KOPT-K1 (cell line): Measurements from ENCODE around the gene HLA-A.
"Not testable (repeated sequence)": the region's sequence is repeated elsewhere in the genome, so short reads cannot be mapped to it uniquely, and the experiment has no call there.

ENCODE experiments used
- H3K27ac ChIP-seq: fragments of 200-600 bp; sonication (generic); 2 replicates; pipeline ENCODE4 v1.5.1; 2016; ENCODE audit warnings: antibody characterized with exemption, mild to moderate bottlenecking, low read depth, low read length; ENCODE audit not compliant: poor library complexity, severe bottlenecking
- H3K36me3 ChIP-seq: fragments of 200-600 bp; sonication (generic); 2 replicates; pipeline ENCODE4 v1.5.1; 2017; ENCODE audit warnings: antibody characterized with exemption, mild to moderate bottlenecking, low read length, moderate library complexity; ENCODE audit not compliant: insufficient read depth
- H3K9me3 ChIP-seq: fragments of 200-600 bp; sonication (generic); 2 replicates; pipeline ENCODE4 v1.5.1; 2017; ENCODE audit warnings: antibody characterized with exemption, low read length, mild to moderate bottlenecking; ENCODE audit not compliant: insufficient read depth, poor library complexity, severe bottlenecking

Gene HLA-A

DNA sequence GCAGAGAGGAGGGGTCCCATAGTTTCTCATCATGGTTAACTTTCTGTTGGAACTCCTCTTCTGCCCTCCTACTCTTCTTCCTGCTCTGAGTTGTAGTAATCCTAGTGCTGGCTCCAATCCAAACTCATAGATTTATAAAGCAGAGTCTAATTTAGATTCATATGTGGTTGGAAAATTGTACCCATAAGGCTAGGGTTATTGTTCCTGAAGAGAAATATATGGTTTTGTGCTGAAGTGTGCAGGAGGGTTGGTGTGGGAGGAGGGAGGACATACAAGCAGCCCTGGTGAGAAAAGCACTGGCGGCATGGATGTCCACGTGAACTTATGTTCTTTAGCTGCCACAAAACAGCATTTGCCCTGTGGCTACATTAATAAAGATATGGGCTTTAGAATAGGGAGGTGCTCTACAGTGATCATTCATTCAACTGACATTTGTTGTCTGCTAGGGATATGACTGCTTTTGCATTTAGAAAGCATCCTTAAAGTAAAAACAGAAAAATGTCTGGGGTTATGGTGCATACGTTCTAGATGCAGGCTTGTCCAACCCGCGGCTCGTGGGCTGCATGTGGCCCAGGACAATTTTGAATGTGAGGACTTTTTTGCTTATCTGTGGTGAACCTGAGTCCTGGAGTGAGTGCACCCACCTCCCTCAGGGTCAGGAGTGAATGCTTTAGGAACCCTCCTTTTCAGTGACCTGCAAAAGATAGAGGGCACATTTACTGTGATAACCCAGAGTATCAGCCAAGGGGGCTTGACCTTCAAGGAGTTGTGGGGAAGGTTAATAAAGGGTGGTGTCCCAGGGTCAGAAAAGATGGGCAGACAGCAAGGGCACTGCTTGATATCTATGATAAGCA, 4.1 kb downstream of the HLA-A start:
- Histone ChIP-seq H3K9me3 (no peaks in the 10 kb centered on the region), H3K36me3 (peaks cover 57% of the 10 kb centered on the region), H3K27ac (no peak overlapping the region)

DNA sequence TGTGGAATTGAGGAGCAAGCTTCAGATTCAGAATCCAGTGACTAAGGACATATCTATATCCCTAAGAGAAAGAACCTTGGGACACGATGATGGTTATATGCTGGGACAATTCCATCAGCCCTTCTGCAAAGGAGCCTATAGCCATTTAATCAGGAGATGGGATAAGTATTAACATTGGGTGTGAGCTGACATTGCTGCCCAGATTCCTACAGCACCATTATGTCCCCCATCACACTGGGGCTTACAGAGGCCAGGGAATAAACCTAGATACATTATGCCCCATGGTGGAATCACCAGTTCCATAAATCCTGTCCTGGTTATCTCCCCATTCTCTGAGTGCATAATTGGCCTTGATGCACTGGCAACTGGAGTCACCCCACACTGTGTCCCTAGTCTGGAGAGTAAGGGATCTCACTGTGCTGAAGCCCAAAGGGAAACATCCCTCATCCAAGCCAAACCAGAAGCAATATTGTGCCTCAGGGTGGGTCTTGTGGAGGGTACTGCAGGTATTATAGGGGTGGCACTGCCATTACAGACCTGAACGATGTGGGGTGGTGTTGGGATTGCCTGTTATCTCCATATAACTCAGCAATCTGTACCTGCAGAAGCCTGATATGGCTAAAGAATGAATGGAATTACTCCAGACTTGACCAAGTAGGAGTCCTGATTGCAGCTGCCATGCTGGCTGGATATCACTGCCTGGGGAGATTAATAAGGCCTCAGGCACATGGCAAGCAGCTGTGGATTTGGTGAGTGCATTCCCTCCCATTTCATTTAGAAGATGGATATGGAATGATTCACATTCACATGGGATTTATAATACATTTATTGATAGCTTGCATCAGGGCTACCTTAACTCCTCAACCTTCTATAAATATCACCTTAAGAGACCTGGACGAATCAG, 5.0 kb downstream of the HLA-A start:
- H3K9me3 ChIP-seq, result no peaks in the 10 kb centered on the region
- no peak overlapping the region for H3K27ac ChIP-seq
- H3K36me3 ChIP-seq, result peaks cover 57% of the 10 kb centered on the region

DNA sequence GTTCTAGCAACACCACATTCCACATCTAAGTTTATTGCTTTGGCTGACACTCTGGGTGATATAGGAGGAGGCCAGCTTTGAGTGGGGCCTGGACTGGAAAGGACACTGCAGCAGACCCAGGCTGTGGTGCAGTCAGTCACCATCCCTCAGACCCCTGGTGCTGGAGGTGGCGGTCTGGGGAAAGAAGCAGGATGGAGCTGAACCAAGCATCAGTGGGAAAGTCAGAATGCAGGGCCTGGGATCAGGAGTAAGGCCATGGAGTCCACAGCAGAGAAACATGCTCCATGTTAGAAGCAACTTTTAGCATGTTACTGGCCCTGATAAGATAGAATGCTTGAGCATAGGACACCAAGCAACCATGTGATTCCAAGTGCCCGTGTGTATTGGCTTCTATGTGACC, 5.9 kb downstream of the HLA-A start:
- H3K36me3 ChIP-seq, result peaks cover 57% of the 10 kb centered on the region
- H3K27ac ChIP-seq, result no peak overlapping the region
- no peaks in the 10 kb centered on the region for H3K9me3 ChIP-seq

- Histone ChIP-seq H3K9me3 (no peaks in the 10 kb centered on the region), H3K27ac (no peak overlapping the region), H3K36me3 (peaks cover 41% of the 10 kb centered on the region)
These were observed 7.6 kb downstream of the HLA-A start for GRCh38 chr6:29949934-29950333.

DNA sequence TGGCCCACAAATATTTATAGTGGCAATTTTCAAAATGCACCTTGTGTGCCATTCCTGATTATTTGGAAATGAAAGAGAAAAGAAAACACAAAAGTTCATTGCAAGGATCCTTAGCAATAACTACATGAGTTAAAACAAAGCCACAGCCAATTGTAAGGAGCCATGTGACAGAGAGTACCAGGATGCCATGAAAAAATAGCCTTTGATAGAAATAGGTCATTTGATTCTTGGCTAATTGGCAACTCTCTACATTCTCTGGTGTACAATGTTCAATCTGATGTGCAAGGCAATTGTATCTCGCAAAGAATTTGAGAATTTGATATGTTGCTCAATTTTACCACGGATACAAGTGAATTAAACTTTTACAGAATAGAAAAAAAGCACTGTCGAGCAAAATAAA, 9.6 kb downstream of the HLA-A start:
- no peak overlapping the region for H3K27ac ChIP-seq
- peaks cover 23% of the 10 kb centered on the region; the same call in 1 of the 2 replicates for H3K36me3 ChIP-seq
- H3K9me3 ChIP-seq, result no peaks in the 10 kb centered on the region

DNA sequence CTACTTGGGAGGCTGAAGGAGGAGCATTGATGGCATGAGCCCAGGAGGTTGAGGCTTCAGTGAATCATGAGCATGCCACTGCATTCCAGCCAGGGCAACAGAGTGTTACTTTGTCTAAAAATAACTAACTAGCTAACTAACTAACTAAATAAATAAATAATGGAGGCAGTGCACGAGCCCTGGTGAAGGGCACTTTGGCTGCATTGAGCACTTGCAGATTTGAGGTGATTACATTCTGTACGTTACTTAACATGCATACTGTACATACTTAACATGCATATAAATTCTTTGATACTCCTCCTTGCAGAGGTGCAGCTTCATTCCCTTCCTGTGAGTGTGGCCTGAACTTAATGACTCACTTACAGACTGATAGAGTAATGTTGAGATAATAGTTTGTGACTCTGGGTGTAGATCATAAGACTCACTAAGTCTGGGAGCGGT, 10.7 kb downstream of the HLA-A start:
- H3K9me3 ChIP-seq, result no peaks in the 10 kb centered on the region
- no peak overlapping the region for H3K27ac ChIP-seq
- peaks cover 12% of the 10 kb centered on the region; the same call in 1 of the 2 replicates for H3K36me3 ChIP-seq

GRCh38 chr6:29953686-29954085, 11.4 kb downstream of the HLA-A start:
- Histone ChIP-seq H3K9me3 (no peaks in the 10 kb centered on the region), H3K27ac (no peak overlapping the region), H3K36me3 (peaks cover 5% of the 10 kb centered on the region; the same call in 1 of the 2 replicates)

- Histone ChIP-seq H3K9me3 (no peaks in the 10 kb centered on the region), H3K36me3 (no peaks in the 10 kb centered on the region), H3K27ac (no peak overlapping the region)
These were observed 11.9 kb downstream of the HLA-A start for GRCh38 chr6:29954272-29954671.

GRCh38 chr6:29955783-29956182, 13.5 kb downstream of the HLA-A start:
- H3K9me3 ChIP-seq, result no peaks in the 10 kb centered on the region
- no peak overlapping the region for H3K27ac ChIP-seq
- no peaks in the 10 kb centered on the region for H3K36me3 ChIP-seq

DNA sequence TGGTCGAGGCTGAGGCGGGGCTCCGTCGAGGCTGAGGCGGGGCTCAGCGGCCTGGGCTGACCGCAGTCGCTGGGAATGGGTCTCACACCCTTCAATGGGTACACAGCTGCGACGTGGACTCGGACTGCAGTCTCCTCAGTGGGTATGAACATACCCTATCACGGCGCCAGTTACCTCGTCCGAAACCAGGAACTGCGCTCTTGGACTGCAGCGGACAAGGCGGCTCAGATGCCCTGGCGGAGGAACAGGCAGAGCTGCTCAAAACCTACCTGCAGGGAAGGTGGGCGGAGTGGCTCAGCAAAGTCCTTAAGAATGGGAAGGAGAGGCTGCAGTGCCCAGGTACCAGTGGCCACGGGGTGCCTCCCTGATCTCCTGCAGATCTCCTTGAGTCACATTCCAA, 14.2 kb downstream of the HLA-A start:
- no peaks in the 10 kb centered on the region for H3K36me3 ChIP-seq
- H3K9me3 ChIP-seq, result no peaks in the 10 kb centered on the region
- no peak overlapping the region for H3K27ac ChIP-seq

- Histone ChIP-seq H3K27ac (no peak overlapping the region), H3K9me3 (no peaks in the 10 kb centered on the region), H3K36me3 (no peaks in the 10 kb centered on the region)
These were observed 15.7 kb downstream of the HLA-A start for GRCh38 chr6:29958046-29958445.

DNA sequence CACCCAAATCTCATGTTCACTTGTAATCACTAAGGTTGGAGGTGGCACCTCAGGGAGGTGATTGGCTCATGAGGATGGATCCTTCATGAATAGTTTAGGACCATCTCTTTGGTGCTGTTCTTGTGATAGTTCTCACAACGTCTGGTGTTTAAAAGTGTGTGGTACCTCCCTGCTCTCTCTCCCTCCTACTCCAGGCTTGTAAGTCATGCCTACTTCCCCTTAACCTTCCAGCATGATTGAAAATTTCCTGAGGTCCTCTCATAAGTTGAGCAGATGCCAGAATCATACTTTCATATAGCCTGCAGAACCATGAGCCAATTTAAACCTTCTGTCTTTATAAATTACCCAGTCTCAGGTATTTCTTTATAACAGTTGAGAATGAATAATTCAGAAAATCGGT, 16.6 kb downstream of the HLA-A start:
- no peaks in the 10 kb centered on the region for H3K36me3 ChIP-seq
- H3K9me3 ChIP-seq, result no peaks in the 10 kb centered on the region
- H3K27ac ChIP-seq, result no peak overlapping the region

DNA sequence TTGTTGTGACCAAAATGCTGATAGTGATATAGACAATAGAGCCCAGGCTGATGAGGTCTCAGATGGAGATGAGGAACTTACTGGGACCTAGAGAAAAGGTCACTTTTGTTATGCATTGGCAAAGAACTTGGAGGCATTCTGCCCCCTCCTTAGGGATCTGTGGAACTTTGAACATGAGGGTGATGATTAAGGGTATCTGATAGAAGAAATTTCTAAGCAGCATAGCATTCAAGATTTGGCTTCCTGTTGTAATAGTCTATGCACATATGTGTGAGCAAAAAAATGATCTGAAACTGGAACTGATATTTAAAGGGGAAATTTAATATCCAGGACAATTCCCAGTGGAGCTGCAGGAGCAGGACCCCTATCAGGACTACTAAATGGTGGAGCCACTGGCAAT, 17.1 kb downstream of the HLA-A start:
- Histone ChIP-seq H3K27ac (no peak overlapping the region), H3K9me3 (no peaks in the 10 kb centered on the region), H3K36me3 (no peaks in the 10 kb centered on the region)

GRCh38 chr6:29961966-29962365, 19.6 kb downstream of the HLA-A start:
- Histone ChIP-seq H3K27ac (no peak overlapping the region), H3K9me3 (no peaks in the 10 kb centered on the region), H3K36me3 (no peaks in the 10 kb centered on the region)

GRCh38 chr6:29963697-29964096, 21.4 kb downstream of the HLA-A start:
- H3K36me3 ChIP-seq, H3K27ac ChIP-seq, H3K9me3 ChIP-seq: not testable (repeated sequence)
